T-helper 22 cell (primary cell): ENCODE results near the gene EVI2A.
"Not testable (repeated sequence)": the region's sequence is repeated elsewhere in the genome, so short reads cannot be mapped to it uniquely, and the experiment has no call there.

Source experiments
- DNase-seq: peaks from one replicate; pipeline ENCODE4 v3.0.0-alpha.2; 2020; ENCODE audit warnings: low read depth

The EVI2A gene, protein sequence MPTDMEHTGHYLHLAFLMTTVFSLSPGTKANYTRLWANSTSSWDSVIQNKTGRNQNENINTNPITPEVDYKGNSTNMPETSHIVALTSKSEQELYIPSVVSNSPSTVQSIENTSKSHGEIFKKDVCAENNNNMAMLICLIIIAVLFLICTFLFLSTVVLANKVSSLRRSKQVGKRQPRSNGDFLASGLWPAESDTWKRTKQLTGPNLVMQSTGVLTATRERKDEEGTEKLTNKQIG

DNA sequence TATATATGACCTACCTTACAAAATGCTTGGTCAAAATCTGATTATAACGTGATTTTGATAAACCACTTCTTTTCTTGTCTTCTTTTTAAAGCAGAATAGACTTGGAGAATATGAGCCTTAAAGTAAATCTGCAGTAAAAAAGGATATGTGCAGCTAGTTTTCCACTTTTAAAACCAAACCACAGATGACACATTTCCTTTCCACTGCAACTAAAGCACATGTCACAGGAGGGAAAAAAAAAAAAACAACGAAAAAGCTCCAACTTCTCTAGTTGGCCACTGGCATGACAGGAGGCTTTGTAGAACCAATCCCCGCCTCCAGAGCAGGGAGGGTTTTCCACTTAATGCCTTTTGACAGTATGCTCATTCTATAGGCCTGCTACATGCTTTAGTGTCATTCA is at the start of gene EVI2A:
EVI2A (minus strand) TSS at position 142 of the 400 bp plus-strand sequence. CDS start 2,609 bp downstream, outside the sequence.
- peak; percentile 75 for DNase-seq

DNA sequence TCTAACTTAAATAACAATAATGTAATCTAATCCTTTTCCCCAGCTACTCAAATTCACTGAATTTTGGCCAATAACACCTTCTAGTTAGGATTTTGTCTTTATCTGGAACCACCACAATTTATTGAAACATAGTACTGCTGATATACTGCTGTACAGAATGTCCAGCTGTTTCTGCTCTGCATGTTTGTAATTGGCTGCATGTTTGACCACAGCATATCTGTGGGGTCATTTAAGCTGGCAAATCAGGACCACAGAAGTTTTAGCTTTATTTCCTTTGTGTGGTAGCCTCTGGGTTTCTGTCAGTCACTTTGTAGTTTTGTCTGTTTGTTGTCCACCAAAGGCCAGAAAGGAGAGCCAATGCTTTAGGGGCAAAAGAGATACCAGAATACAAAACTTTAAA is 47.8 kb upstream of the EVI2A start:
- no peak for DNase-seq

DNA sequence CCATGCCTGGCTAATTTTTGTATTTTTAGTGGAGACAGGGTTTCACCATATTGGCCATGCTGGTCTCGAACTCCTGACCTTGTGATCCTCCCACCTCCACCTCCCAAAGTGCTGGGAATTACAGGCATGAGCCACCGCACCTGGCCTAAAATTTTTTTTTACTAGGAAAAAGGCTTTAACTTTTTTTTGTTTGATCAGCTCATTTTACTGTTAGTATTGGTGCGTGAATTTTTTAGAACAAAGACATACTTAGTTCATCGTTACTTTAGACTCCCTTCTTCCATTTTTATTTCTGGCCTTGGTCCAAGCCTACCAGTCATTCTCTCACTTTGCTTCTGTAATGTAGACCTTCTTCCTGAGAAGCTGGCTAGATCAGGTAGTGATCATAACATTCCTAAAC is 44.7 kb upstream of the EVI2A start:
- no peak for DNase-seq

DNA sequence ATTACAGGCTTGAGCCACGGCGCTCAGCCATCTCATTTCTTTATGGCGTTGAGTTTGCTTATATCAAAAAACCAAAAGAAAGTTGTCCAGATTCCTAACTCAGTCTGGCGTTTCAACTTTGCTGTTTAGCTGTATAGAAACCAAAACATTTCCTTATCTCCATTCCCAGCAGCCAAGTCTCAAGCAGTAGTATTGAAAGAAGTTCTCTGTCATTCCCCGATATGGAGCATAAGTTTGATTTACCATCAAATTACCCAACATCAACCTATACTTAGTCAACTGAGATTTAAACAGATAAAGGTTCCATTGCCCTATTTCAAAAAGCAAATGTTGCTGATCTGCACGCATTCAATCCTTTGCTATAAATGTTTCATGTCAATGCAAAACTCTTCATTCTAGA is 42.6 kb upstream of the EVI2A start:
- DNase-seq: no peak

DNA sequence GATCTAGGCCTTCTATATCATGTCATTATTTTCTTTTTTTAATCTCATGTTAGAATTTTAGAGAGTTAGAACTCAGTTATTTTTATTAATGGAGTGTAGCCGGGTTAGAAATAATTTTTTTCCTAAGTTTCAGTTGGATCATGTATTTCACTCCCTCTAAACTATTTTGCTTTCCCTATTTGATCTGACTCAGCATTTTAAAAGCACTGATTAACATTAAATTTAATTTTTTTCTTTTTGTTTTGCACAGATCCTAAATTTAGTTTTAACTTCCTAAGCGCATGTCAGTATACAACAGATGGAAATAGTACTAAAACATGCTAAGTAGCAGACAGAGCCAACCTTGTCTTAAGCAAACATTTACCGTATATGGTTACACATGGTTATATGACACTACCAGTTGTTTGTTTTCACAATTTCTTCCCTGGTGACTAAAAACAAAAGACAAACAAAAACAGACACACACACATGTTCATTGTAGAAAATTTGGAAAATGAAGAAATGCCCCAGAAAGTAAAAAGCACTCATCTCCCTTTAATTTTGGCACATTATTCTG is 36.5 kb upstream of the EVI2A start:
- no peak for DNase-seq

DNA sequence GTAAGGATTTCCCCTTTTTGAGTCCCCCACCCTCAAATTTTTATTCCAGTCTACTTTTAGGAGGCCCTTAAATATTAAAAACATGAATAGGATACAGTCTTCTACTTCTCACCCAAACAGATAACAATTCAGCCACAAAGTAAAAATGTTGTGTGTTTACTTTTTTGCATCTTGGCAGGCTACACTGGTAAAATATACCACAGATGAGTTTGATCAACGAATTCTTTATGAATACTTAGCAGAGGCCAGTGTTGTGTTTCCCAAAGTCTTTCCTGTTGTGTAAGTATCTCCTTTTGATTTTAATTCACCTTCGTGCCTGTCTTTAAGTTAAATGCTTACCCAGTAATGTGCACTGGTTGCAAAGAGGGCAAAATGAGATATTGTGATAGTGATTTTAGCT is 35.7 kb upstream of the EVI2A start:
- no peak for DNase-seq

DNA sequence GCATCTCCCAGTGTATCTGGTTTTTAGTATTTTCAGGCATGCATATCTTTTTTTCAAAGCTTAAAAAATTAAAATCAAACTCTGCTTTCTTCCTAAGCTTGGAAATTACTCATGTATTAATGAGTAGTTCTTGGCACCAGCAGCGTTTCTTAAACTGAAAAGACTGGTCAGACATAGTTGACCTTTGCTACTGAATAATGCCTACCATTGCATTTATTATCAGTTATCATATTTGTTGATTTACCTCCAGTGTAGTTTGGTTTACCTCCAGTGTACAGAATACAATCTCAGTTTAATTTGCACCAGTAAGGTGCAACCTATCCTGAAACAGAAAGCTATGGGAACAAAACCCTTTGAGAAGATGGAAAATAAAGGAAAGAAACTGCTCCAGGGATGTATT is 34.5 kb upstream of the EVI2A start:
- no peak for DNase-seq

DNA sequence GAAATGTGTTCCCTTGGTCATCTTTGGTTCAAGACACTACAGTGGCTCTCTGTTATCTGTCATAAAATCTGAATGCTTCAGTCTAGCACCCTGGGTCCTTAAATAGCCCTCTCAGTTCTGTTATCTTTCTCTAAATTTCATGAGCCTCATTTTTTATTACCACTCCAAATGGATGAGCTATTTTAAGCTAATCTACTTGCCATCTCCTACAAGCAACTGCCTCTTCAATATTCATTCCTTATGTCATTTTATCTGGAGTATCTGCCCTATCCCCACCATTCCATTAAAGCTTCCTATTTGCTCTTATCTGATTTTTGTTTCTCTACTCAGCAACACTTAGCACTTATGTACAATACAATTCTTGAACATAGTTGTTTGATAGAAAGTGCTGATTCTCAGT is 28.0 kb upstream of the EVI2A start:
- no peak for DNase-seq

DNA sequence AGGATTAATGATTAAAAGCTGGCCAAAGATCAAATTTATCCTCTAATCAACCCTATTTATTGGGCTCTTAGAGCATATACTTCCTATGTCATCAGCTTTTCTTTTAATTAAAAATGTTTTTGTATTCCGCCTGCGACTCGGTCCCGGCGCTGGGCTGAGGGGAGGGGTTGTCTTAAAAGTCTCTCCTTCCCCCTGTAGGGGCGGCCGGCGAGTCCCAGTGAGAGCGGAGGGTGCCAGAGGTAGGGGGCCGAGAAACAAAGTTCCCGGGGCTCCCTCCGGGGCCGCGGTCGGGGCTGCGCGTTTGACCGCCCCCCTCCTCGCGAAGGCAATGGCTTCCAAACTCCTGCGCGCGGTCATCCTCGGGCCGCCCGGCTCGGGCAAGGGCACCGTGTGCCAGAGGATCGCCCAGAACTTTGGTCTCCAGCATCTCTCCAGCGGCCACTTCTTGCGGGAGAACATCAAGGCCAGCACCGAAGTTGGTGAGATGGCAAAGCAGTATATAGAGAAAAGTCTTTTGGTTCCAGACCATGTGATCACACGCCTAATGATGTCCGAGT is 23.8 kb upstream of the EVI2A start:
- DNase-seq: not testable (repeated sequence)

DNA sequence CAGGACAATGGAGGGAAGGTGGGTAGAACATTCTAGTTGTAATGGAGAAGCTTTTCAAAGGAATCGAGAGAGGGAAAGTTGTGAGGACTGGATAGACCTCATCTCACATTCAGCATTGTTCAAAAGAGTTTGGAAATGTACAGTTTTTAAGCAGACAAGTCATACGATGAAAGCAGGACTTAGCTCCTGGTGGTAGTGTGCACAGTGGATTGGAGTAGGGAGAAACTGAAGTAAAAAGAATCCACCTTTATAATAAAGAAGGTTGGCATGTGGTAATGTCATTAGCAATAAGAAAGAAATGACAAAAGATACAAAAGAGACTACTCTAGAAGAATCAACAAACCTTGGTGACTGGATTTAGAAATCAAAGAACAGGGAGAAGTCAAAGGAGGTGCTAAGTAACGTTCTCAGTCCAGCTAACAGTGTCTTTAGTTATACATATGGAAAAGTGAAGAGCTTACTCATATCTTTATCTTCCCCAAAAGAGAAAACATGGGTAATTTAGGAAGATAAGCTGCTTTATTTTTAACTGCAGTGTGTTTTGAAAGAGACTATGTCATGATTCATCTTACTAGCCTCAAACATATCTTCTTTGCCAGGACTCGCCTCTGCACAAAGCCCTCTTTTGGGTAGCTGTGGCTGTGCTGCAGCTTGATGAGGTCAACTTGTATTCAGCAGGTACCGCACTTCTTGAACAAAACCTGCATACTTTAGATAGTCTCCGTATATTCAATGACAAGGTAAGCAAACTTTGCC is 18.7 kb upstream of the EVI2A start:
- DNase-seq: no peak

DNA sequence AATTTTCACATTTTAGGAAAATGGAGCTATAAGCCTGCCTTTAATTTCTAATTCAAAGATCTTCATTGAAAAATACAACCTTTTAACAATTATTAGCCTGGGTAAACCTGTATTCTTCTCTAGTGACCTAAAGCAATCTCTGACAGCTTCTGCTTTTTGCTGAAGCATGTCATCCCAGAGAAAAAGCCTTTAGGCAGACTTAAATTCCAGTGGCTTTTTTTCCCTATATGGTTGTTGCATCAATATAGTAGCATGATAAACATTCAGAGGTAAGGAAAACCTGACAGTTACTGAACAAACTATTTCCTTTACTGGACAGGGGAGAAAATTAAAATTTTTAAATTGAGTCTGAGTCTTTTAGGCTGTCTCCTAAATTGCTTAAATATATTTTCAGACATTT is 7.8 kb upstream of the EVI2A start:
- DNase-seq: no peak

DNA sequence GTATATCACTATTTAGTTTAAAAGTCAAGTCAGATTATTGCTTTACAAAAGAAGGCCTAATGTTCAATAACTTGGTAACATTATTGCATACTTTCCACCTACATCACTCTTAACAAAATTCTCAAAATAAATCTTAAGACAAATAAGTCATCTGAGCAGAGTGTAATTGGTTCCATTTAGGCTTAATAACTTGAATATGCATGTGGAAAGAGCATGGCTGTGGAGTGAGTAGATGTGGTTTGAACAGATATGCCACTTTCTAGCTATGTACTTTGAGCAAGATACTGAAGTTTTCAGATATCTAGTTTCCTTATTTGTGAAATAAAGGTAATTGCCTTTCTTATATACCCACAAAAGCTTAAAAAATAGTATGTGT is 6.7 kb upstream of the EVI2A start:
- no peak for DNase-seq

DNA sequence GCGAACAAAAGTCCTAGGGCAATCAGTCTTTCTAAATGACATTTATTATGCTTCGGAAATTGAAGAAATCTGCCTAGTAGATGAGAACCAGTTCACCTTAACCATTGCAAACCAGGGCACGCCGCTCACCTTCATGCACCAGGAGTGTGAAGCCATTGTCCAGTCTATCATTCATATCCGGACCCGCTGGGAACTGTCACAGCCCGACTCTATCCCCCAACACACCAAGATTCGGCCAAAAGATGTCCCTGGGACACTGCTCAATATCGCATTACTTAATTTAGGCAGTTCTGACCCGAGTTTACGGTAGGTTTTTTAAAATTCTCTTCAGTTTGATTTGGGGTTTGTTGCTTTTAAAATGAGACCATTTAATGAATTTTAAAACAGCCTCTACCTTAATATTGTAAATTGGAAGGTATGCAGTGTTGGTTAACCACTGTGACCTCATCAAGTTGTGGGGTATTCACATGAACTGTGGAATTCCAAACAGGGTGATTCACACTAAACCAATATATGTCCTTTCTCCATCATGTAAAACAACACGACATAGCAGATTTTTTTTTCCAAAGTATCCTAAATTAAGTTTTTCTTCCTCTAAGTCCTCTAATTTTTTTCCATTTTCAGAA is 6.2 kb upstream of the EVI2A start:
- no peak for DNase-seq

DNA sequence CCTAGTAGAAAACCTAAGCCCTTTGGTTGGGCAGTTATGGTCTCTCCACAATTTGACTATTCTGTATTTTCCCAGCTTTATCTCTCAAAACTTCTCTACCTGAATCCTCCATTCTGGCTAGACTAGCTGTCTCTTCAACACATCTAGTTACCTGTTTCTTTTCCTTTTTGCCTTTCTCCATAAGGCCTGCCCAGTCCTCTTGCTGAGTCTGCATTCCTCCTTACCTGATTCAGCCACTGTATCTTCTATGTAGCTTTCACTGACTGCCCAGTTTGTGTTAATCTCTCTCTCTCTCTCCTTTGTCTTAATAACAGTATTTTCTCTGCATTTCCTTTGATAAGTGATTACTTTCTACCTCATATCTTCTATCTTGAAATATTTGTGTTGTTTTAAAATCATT is 2.1 kb upstream of the EVI2A start:
- no peak for DNase-seq

DNA sequence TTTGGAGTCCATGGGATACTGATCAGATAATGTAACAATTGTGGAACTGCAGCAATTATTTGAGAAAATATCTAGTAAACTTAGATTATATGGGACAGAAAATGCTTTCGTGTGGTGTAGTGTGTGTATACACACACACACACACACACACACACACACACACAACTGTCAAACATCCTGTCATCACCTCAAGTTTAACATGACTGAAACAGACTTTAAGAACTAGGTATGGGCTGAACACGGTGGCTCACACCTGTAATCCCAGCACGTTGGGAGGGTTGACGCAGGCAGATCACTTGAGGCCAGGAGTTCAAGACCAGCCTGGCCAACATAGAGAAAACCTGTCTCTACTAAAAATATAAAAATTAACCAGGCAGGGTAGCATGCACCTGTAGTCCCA is 544 bp upstream of the EVI2A start:
- no peak for DNase-seq

DNA sequence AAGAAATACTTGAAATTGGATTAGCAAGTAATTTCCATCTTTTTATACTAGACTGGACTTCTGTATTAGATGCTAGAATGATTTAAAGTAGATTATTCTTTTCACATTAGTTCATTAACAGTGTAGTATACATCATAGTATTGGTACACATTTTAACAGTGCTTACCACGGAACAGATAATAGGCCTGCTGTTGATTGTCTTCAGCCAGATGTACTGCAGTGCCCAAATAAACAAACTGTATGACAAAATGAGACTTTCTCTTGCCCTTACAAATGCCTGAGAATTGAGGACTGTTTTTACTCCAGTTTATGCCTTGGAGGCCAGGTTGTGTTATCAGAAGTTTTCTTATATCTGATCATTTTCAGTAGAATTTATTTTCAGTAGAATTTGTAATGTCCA is 631 bp downstream of the EVI2A start:
- no peak for DNase-seq

DNA sequence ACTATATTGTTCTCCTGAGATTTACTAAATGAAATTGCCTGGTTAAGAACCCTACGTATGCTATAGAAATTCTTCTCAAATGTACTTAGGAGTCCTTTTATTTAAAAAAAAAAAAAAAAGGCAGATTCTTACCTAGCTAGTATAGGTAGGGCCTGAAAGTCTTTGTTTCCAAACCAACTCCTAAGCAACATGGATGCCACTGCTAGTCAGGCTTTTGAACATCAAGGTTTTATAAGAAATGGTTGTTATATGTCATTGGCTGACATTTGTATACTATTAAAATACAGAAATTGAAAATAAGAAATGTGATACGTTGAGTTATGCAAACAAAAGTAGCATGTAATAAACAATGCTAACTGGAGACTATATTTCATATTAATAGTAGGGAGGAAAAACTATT is 1.2 kb downstream of the EVI2A start:
- no peak for DNase-seq

DNA sequence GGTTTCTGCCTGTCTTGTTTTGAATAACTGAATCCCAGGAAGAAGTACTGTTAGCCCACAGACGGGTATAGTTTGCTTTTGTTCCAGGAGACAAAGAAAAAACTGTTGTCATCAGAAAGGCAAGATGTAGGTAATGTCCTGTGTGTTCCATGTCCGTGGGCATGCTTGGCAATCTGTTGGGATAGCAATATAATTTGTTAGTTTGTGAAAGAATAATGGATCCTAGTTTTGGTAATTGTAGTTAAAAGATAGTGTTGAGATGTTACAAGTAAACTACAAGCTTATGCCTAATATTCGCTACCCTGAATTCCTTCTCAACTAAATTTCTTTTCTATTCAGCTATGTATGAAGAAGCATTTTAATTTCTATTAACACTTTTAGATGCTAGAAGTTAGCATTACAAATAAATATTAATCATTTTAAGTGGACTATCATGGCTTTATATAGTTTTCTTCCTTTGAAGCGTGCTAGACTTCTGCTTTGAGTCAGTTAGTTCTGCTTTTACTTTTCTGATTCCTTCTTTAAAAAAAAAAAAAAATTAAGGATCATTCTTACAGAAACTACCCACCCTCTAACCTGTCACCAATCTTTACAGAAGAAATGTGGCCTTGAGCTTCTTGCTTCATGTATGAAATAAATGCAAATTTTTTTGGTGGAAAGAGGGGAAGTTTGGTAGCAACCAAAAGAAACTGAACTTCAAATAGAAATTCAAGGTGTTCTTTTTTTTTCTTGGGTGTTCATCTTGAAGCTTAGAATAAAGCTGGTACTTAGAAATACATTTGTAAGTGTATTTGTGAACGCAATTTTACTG is 2.4 kb downstream of the EVI2A start:
- DNase-seq: no peak

DNA sequence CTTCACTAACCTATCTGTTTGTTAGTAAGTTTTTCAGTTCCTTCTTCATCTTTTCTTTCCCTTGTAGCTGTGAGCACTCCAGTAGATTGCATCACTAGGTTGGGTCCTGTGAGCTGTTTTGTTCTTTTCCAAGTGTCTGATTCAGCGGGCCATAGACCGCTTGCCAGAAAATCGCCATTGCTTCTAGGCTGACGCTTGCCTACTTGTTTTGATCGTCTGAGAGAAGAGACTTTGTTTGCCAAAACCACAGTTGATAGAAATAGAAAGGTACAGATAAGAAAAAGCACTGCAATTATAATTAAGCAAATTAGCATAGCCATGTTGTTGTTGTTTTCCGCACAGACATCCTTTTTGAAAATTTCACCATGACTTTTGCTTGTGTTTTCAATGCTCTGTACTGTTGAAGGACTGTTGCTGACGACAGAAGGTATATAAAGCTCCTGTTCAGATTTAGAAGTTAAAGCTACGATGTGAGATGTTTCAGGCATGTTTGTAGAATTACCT is 3.1 kb downstream of the EVI2A start:
- peak; percentile 64 for DNase-seq

DNA sequence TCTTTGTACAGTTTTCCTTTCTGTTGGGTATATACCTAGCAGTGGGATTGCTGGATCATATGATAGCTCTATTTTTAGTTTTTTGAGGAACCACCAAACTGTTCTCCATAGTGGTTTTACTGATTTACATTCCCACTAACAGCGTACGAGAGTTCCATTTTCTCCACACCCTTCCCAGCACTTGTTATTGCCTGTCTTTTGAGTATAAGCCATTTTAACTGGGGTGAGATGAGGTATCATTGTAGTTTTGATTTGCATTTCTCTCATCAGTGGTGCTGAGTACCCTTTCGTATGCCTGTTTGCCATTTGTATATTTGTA is 6.7 kb downstream of the EVI2A start:
- DNase-seq: no peak

DNA sequence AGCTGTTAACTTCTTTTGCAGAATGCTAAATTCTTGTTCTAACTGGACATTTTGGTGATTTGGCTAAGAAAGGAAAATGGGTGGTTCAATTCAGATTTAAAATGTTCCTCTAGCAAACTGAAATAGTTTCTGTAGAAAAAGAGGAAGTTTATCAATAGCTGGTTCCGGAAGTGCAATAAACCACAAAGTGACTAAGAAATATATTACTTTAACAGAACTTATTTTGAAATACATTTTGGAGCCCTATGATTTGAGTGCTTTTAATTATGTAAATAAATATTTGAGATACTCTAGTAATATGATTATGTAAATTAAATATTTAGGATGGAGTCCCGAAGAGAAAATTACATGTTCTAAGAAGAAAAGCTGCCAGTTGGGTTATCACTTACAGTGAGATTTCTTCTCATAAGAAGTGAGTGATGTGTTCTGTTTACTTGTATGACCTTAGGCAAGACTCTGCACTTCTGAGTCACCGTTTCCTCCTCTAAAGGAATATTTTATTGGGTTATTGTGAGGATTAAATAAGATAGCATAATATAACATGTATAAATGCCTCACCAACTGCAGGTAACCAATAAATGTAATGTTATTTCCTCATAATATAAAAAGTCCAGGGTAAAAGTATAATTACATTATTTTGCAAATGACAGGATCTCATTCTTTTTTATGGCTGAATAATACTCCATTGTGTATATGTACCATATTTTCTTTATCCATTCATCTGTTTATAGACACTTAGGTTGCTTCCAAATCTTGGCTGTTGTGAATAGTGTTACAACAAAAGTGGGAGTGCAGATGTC is 7.2 kb downstream of the EVI2A start, which contains the start of gene EVI2B:
EVI2B (minus strand) TSS at position 73 of the 800 bp plus-strand sequence. CDS start 8,445 bp downstream, outside the sequence.
- DNase-seq: no peak
